GM18520 (cell line): Measurements from ENCODE around the gene CNN2.

Source experiments
- ATAC-seq: cut with Tn5 transposase; IDR thresholded peaks from one replicate; pipeline ENCODE4 v1.9.1; 2021; ENCODE audit not compliant: unreplicated experiment

Gene CNN2

DNA sequence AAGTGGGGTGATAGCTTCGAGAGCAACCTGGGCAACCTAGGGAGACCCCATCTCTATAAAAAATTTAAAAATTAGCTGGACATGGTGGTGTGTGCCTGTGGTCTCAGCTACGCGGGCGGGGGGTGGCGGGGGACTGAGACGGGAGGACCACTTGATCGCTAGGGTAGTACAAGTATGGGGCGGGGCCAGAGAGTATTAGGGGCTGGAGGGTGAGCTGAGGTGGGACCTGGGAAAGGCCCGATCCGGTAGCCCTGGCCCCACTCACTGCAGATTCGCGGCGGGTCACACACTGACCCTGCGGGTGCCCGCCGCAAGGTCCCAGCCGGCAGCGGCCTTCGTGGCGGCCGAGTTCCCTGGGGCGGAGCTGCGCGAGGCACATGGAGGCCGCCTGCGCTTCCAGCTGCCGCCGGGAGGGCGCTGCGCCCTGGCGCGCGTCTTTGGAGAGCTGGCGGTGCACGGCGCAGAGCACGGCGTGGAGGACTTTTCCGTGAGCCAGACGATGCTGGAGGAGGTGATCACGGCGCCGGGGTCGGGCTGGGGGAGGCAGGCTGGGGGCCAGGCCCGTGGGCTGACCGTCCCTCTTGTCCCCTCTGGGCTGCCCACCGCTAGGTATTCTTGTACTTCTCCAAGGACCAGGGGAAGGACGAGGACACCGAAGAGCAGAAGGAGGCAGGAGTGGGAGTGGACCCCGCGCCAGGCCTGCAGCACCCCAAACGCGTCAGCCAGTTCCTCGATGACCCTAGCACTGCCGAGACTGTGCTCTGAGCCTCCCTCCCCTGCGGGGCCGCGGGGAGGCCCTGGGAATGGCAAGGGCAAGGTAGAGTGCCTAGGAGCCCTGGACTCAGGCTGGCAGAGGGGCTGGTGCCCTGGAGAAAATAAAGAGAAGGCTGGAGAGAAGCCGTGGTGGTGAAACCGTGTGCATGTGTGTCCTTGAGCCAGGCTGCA lies 38.5 kb downstream of the CNN2 start:
- no peak for ATAC-seq

DNA sequence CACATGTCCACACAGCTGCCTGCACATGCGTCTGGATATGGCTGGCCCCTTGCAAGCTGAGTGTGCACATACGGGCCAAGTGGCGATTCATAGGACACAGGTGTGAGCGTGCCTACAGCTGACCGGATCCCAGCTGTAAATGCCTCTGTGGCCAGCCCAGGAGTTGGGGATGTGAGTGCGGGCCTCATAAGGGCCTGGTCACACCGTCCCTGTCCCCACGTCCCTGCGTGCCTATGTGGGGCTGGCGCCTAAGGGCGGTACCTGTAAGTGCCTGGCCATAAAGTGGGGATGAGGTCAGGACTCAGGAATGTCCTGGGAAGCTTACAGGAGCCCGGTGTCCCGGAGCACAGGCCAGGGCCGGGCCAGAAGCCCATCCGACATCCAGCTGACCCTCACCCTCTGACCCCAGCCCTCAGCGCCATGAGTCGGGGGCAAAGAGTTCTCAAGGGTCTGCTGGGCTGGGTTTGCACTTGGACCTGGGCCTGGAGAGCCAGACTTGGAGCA lies 39.2 kb downstream of the CNN2 start:
- no peak for ATAC-seq

- ATAC-seq = no peak
Measured at GRCh38 chr19:1066251-1066747, 39.9 kb downstream of the CNN2 start.

DNA sequence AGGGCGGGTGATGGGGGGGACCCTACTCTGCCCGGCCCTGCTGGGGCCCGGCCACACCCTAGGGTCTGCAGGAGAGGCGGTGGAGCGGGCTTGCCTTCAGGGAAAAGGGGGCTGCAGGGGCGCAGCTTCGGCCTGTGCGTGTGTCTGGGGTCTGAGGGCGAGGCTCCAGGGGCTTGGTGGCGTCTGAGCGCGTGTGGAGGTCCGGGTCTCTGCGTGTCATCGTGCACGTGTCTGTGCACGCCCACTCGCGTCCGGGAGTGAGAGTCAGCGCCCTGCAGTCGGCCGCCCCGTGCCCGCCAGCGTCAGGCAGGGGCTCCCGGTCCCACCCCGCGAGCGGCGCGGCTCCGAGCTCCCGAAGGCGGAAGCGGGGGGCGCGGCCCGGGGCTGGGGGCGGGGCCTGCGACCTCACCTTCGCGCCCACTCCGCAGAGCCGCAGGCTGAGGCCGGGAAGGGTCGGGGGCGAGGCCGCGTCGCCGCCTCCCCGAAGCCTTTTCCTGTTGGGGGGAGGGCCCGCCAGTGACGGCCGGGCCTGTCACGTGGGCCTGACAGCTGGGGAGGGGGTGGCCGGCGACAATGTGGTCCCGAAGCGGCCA lies 40.4 kb downstream of the CNN2 start, which contains the start of gene ARHGAP45:
ARHGAP45 (plus strand) TSS at position 420 of the 593 bp plus-strand sequence. CDS start 239 bp downstream, outside the sequence.
- no peak for ATAC-seq

- ATAC-seq = no peak
Measured at GRCh38 chr19:1067341-1067957, 41.0 kb downstream of the CNN2 start.

DNA sequence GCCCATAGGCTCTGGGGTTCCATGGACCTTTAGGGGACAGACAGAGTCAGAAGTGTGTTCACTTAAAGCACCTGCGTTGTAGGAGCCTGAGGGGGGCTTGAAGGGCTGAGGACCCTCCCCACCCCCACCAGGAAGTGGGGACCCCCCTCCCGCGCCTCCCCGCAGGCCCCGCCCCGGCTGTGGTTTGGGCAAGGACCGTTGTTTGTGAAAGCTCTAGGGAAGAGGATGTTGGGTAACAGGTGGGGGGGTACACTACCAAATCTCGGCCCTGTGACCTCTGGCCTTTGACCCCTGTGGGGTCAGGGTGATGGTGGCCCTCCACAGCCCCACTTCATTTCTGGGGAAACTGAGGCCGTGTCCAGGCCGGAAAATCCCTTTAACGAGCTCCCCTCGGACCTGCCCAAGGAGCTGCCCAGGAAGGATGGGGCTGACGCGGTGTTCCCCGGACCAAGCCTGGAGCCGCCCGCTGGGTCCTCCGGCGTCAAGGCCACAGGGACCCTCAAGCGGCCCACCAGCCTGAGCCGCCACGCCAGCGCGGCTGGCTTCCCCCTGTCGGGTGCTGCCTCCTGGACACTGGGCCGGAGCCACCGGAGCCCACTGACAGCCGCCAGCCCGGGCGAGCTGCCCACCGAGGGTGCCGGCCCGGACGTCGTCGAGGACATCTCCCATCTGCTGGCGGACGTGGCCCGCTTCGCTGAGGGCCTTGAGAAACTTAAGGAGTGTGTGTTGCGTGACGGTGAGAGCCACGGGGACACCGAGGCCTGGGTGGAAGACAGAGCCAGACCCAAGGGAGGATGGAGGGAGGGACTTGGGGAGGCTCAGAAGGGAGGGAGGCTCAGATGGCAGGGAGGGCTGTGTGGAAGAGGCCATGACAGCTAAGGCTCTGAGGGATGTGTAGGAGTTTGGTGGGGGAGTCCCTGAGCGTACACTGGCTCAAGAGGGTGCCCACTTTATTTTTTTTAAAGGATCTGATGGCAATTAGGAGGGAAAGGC lies 41.9 kb downstream of the CNN2 start:
- ATAC-seq = no peak

DNA sequence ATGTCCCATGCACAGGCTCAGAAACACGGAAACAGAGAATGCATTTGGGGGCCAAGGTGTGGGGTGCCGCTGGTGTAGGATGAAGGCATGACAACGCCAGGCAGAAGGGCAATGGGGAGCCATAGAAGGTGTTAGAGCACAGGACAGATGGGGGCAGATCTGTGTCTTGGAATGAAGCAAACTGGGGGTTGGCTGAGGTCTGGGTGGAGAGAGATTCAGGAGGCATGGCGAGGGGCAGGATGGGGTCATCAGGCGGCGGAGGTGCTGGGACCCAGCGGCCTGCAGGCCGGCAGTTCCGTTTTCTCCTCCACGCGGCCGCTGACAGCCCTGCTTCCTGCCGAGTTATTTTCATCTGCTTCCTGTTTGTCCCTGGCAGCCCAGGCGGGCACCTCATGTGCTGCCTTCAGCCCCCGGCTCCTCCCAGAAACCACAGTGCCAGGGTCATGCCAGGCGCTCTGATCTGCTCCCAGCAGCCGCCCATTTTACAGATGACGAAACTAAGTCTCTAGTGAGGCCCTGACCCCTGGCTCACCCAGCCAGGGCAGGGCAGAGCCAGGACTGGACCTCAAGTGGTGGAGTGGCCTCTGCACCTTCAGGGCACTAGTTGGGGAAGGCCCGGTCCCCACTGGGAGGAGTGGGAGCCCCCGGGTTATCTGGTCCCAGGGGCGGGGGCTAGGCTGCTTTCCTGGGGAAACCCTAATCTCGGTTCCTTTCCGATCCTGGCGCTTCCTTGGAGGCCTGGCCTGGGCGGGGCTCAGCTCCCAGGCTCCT lies 42.8 kb downstream of the CNN2 start:
- no peak for ATAC-seq

DNA sequence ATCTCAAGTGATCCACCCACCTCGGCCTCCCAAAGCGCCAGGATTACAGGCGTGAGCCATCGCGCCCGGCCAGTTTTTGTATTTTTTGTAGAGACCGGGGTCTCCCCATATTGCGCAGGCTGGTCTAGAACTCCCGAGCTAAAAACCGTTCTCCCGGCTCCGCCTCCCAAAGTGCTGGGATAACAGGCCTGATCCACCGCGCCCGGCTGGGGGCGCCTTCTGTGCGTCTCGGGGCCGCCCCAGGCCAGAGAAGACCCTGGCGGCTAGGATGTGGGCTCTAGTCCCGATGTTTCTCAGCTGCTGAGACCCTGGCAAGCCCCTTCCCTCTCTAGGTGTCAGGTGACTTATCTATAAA lies 44.1 kb downstream of the CNN2 start:
- no peak for ATAC-seq

- no peak for ATAC-seq
Measured at GRCh38 chr19:1070931-1071791, 44.8 kb downstream of the CNN2 start.

DNA sequence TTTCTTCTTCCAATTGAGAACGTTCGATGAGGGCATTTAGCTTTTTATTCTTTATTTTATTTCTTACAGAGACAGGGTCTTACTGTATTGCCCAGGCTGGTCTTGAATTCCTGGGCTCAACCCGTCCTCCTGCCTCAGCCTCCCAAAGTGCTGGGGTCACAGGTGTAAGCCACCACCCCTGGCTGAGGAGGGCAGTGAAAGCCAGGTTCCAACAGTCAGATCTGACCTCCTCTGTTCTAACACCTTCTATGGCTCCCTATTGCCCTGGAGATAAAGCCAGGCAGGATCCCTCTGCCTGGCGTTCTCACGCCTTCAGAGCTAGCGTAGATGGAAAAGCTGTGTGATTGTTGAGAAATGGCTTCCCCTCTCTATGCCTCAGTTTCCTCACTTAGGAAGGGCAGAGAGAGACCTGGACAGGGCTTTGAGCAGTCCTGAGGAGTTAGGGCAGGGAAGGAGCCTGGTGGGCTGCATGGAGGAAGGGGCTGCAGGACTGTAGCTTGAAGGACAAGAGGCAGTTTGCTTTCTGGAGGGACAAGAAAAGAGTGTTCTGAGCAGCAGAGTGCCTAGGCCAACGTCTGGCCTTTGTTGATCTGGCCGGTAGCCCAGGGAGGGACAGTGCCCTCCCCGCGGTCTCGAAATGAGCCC lies 46.1 kb downstream of the CNN2 start:
- no peak for ATAC-seq

GRCh38 chr19:1073063-1073955 lies 46.9 kb downstream of the CNN2 start:
- no peak for ATAC-seq

- ATAC-seq = no peak
Measured at GRCh38 chr19:1073956-1074517, 47.6 kb downstream of the CNN2 start.

- no peak for ATAC-seq
Measured at GRCh38 chr19:1074544-1075283, 48.3 kb downstream of the CNN2 start.

DNA sequence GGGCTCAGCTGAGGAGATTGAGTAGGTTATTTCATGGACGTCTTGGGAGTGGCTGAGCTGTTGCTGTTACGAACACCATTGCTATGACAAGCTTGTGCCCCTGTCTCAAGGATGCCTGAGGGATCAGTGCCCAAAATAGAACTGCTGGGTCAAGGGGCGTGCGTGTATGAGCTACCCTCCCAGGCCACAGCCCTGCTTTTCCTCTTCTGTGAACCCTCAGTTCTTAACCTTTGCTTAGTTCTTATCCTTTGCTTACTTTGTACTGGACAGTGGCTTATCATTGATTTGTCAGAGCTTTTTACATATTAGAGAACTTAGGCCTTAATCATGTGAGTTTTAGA lies 49.6 kb downstream of the CNN2 start:
- ATAC-seq = no peak

GRCh38 chr19:1076951-1077350 lies 50.5 kb downstream of the CNN2 start:
- peak; percentile 61 for ATAC-seq

DNA sequence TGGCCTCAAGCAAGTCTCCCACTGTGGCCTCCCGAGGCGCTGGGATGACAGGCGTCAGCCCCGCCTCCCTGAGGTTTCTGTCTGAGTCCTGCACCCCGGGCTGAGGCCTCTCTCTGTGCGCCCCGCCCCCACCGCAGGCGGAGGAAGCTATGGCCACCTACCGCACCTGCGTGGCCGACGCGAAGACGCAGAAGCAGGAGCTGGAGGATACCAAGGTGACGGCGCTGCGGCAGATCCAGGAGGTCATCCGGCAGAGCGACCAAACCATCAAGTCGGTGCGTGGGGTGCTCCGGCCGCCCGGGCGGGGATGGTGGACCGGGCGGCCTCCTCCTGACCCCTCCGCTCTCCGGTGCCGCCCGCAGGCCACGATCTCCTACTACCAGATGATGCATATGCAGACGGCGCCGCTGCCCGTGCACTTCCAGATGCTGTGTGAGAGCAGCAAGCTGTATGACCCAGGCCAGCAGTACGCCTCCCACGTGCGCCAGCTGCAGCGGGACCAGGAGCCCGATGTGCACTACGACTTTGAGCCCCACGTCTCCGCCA lies 53.2 kb downstream of the CNN2 start:
- ATAC-seq = no peak
